Mammary epithelial cell (primary cell): ENCODE results near the gene IFI35.

Experiments
- CTCF ChIP-seq, 2 donors: IDR thresholded peaks in 1 of 2; conservative IDR thresholded peaks in 1 of 2; 2 replicates each; pipeline ENCODE4 v1.5.1; 2011 to 2012; ENCODE audit warnings: inconsistent platforms in 2 of 2, low read length in 2 of 2, mild to moderate bottlenecking in 2 of 2, control low read depth in 1 of 2, low read depth in 1 of 2; ENCODE audit not compliant: insufficient read depth in 1 of 2; ENCODE audit errors: extremely low read depth in 1 of 2
- EZH2 ChIP-seq: IDR thresholded peaks from 2 replicates; pipeline ENCODE4 v1.6.1; 2012; ENCODE audit warnings: low read length, inconsistent platforms, borderline replicate concordance

DNA sequence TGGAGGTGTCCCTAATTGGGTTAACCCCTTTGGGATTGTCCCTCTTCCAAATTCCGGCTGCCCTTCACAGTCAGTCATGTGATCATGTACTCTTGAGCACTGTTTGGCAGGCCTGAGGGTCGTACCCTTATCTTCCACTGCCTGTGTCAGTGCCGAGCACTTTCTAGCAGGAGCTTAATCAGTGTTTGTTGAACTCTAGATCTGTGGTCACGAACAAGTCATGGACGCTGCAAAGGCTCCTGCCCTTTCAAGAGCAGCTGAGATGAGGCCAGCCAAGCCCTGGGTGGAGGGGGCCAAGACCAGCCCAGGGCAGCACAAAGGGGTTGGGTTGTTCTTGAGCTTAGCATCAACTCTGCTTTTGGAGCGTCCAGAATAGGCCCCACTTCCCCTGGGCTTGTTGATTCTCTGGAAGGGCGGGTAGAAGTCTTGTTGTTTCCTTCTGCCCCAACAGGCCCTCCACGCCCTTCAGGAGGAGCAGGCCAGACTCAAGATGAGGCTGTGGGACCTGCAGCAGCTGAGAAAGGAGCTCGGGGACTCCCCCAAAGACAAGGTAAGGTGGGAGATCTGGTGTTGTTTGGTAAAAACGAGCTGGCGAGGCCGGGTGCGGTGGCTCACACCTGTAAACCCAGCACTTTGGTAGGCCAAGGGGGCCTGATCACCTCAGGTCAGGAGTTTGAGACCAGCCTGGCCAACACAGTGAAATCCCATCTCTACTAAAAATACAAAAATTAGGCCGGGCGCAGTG, 5.3 kb downstream of the IFI35 start:
- TF ChIP-seq CTCF (conservative IDR thresholded peaks at IDR 0.05 in 1 of 2, IDR thresholded peaks at IDR 0.05 in 1 of 2; ENCODE audit: extremely low read depth in 1 of 2, insufficient read depth in 1 of 2, low read depth in 1 of 2, low read length in 2 of 2) (no peak), EZH2 (no peak)
